Upper lobe of left lung (tissue), 4 donors: Measurements from ENCODE around the gene GOLIM4.

Experiments used
- POLR2A ChIP-seq, 4 donors: fragments of 450-650 bp; IDR thresholded peaks; one replicate each; pipeline ENCODE4 v1.5.1; 2016 to 2017; ENCODE audit warnings: antibody characterized with exemption in 4 of 4, mild to moderate bottlenecking in 2 of 4
- POLR2AphosphoS5 ChIP-seq, 2 donors: sonication (generic); formaldehyde crosslinking; IDR thresholded peaks; one replicate each; pipeline ENCODE4 v1.5.1; 2017; ENCODE audit warnings: antibody characterized with exemption in 2 of 2
- TF ChIP-seq, protein P1 (sequence below), 6 experiments: fragments of 450-650 bp in 4 of 6; fragments of 200-600 bp in 2 of 6; sonication (generic) in 2 of 6; IDR thresholded peaks; one replicate each; pipeline ENCODE4 v1.5.1; 2016 to 2019; ENCODE audit warnings: antibody characterized with exemption in 6 of 6

DNA sequence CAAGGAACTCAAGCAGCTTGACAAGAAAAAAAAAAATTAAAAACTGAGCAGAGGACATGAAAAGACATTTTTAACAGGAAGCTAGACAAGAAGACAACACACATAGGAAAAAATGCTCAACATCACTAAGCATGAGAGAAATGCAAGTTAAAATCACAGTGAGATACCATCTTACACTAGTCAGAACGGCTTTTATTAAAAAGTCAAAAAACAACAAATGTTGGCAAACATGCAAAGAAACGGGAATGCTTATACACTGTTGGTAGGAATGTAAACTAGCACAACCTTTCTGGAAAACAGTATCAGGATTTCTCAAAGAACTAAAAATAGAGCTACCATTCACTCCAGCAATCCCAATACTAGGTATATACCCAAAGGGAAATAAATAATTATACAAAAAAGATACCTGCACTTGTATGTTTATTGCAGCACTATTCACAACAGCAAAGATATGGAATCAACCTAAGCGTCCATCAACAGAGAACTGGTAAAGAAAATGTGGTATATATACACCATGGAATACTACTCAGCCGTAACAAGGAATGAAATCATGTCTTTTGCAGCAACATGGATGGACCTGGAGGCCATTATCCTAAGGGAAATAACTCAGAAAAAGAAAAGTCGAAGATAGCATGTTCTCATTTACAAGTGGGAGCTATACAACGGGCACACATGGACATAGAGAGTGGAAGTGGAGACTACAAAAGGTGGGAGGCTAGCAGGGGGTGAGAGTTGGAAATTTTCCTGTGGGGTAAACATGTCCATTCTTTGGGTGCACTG, 5.2 kb downstream of the GOLIM4 start:
- TF ChIP-seq, protein P1, sequence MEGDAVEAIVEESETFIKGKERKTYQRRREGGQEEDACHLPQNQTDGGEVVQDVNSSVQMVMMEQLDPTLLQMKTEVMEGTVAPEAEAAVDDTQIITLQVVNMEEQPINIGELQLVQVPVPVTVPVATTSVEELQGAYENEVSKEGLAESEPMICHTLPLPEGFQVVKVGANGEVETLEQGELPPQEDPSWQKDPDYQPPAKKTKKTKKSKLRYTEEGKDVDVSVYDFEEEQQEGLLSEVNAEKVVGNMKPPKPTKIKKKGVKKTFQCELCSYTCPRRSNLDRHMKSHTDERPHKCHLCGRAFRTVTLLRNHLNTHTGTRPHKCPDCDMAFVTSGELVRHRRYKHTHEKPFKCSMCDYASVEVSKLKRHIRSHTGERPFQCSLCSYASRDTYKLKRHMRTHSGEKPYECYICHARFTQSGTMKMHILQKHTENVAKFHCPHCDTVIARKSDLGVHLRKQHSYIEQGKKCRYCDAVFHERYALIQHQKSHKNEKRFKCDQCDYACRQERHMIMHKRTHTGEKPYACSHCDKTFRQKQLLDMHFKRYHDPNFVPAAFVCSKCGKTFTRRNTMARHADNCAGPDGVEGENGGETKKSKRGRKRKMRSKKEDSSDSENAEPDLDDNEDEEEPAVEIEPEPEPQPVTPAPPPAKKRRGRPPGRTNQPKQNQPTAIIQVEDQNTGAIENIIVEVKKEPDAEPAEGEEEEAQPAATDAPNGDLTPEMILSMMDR (IDR thresholded peaks at IDR 0.05), result no peak
- no peak for TF ChIP-seq POLR2A (IDR thresholded peaks at IDR 0.05)
- no peak for TF ChIP-seq POLR2AphosphoS5 (IDR thresholded peaks at IDR 0.05)
